GM19452 (cell line): Measurements from ENCODE around the gene VAV2.
"Not testable (repeated sequence)": the region's sequence is repeated elsewhere in the genome, so short reads cannot be mapped to it uniquely, and the experiment has no call there.

Source experiments
- ATAC-seq: cut with Tn5 transposase; IDR thresholded peaks from one replicate; pipeline ENCODE4 v1.9.1; 2021; ENCODE audit not compliant: unreplicated experiment

VAV2 gene

GRCh38 chr9:133926165-133926856, 65.8 kb downstream of the VAV2 start:
- ATAC-seq, result no peak

- no peak for ATAC-seq
These were observed 67.7 kb downstream of the VAV2 start for GRCh38 chr9:133924453-133924852.

GRCh38 chr9:133923608-133924007, 68.5 kb downstream of the VAV2 start:
- ATAC-seq, result not testable (repeated sequence)

GRCh38 chr9:133921866-133922265, 70.3 kb downstream of the VAV2 start:
- no peak for ATAC-seq

GRCh38 chr9:133920471-133920870, 71.7 kb downstream of the VAV2 start:
- no peak for ATAC-seq

- no peak for ATAC-seq
These were observed 72.6 kb downstream of the VAV2 start for GRCh38 chr9:133919253-133920115.

- ATAC-seq, result no peak
These were observed 73.9 kb downstream of the VAV2 start for GRCh38 chr9:133918111-133918813.

GRCh38 chr9:133917375-133917774, 74.7 kb downstream of the VAV2 start:
- ATAC-seq, result no peak

- no peak for ATAC-seq
These were observed 76.0 kb downstream of the VAV2 start for GRCh38 chr9:133916159-133916541.

- no peak for ATAC-seq
These were observed 76.5 kb downstream of the VAV2 start for GRCh38 chr9:133915534-133916158.

GRCh38 chr9:133914442-133915342, 77.4 kb downstream of the VAV2 start:
- ATAC-seq, result no peak

- no peak for ATAC-seq
These were observed 78.4 kb downstream of the VAV2 start for GRCh38 chr9:133913571-133914369.

- no peak for ATAC-seq
These were observed 81.1 kb downstream of the VAV2 start for GRCh38 chr9:133910855-133911514.

GRCh38 chr9:133906932-133907910, 84.9 kb downstream of the VAV2 start:
- ATAC-seq, result no peak

- ATAC-seq, result no peak
These were observed 85.9 kb downstream of the VAV2 start for GRCh38 chr9:133906218-133906617.

GRCh38 chr9:133905493-133905892, 86.6 kb downstream of the VAV2 start:
- no peak for ATAC-seq

- no peak for ATAC-seq
These were observed 87.6 kb downstream of the VAV2 start for GRCh38 chr9:133904346-133905090.
